Spleen (tissue), 7 donors: ENCODE results near the gene RNF43.

Experiments
- POLR2AphosphoS5 ChIP-seq, 3 donors: sonication (generic); formaldehyde crosslinking; IDR thresholded peaks; one replicate each; pipeline ENCODE4 v1.5.1; 2017; ENCODE audit warnings: antibody characterized with exemption in 3 of 3
- TF ChIP-seq, protein P1 (sequence below), 11 experiments: fragments of 200-600 bp in 7 of 11; fragments of 450-650 bp in 4 of 11; sonication (generic) in 4 of 11; IDR thresholded peaks in 8 of 11; conservative IDR thresholded peaks in 3 of 11; 1 replicate in 7 of 11; 2 replicates in 4 of 11; pipeline versions ENCODE4 v1.4.0 to v1.8.0; 2016 to 2021; ENCODE audit warnings: antibody characterized with exemption in 11 of 11, inconsistent platforms in 4 of 11, mild to moderate bottlenecking in 1 of 11
- donor health status: DM: no; HTN: no; CAD: no; lungs with moderate emphysema.
- donor health status: DM: no; HTN: no; CAD: no.
- donor health status: DM: no; HTN: no; CAD: no.

DNA sequence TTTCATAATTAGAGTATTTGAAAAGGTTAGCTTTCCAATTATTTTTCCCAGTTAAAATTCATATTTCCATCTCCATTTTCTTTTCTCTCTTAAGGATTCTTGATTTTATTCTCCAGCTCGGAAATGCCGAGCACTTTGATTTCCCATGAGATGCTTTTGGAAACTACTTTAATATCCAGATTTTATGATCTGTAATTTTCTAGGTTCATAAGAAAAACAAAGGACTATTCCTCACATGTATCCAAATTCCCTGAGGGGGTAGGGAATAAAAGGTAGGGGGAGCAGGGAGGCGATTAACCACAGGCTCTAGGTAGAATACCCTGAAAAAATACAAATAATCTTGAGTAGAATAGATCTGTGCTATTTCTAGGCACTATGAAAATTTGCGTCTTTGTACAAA is 938 bp downstream of the RNF43 start:
- TF ChIP-seq, protein P1, sequence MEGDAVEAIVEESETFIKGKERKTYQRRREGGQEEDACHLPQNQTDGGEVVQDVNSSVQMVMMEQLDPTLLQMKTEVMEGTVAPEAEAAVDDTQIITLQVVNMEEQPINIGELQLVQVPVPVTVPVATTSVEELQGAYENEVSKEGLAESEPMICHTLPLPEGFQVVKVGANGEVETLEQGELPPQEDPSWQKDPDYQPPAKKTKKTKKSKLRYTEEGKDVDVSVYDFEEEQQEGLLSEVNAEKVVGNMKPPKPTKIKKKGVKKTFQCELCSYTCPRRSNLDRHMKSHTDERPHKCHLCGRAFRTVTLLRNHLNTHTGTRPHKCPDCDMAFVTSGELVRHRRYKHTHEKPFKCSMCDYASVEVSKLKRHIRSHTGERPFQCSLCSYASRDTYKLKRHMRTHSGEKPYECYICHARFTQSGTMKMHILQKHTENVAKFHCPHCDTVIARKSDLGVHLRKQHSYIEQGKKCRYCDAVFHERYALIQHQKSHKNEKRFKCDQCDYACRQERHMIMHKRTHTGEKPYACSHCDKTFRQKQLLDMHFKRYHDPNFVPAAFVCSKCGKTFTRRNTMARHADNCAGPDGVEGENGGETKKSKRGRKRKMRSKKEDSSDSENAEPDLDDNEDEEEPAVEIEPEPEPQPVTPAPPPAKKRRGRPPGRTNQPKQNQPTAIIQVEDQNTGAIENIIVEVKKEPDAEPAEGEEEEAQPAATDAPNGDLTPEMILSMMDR (IDR thresholded peaks at IDR 0.05 in 8 of 11, conservative IDR thresholded peaks at IDR 0.05 in 3 of 11), result no peak
- no peak for TF ChIP-seq POLR2AphosphoS5 (IDR thresholded peaks at IDR 0.05)
